Activated CD4-positive, alpha-beta T cell treated with anti-CD3 and anti-CD28 coated beads for 4 hours (primary cell): ENCODE data around the gene HECW1.
A peak's percentile ranks its signal among the peaks of the same experiment; 100 is the strongest.
"Not testable (repeated sequence)": the region's sequence is repeated elsewhere in the genome, so short reads cannot be mapped to it uniquely, and the experiment has no call there.

Experiments
- DNase-seq, 2 donors: peaks; one replicate each; pipeline ENCODE4 v3.0.0-alpha.2; 2020

The HECW1 gene

GRCh38 chr7:43557831-43558495 lies 445.5 kb downstream of the HECW1 start:
- DNase-seq = no peak

GRCh38 chr7:43559171-43559945 lies 446.9 kb downstream of the HECW1 start:
- DNase-seq = no peak

DNA sequence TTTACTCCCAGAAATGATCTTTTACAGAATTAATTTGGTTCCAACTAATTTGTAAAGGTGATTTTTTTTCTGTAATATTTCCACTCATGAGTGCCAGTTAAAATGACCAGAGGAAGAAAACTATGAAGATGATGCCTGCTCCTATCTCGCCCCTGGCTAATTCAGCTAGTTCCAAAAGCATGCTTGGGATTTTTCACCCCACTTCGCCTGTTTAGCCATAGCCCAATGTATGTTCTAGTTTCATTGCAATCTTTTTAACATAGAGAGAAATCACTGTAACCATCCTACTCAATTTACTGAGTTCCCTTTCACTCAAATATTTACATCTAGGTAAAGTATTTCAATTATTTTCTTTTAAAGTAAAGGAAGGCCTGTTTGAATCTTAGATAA lies 447.5 kb downstream of the HECW1 start:
- DNase-seq = no peak

DNA sequence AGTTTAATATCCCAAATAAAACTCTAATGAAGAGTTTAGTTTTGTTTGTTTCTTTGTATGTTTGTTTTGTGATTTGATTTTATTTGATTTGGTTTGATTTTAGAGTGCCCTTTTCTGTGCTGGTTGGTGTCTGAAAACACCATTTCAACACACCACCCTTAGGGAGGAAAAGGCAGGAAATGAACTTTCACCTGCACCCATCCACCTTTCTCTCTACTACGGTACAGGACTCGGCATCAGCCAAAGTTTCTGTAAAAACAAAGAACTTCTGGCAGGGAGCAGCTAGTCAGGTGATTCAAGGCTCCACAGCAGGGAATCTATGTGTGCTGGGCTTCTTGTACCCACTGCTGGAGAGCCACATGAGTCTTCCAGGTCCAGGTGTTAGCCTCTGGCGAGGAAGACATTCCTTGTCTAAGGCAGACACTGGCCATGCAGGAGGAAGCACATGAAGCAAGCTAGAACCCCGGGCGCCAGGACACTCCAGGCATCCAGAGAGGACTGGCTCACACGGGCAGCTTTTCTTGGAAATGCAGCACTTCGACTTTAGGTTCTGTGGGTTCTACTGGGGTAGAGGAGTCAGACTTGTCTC lies 448.4 kb downstream of the HECW1 start:
- no peak for DNase-seq

DNA sequence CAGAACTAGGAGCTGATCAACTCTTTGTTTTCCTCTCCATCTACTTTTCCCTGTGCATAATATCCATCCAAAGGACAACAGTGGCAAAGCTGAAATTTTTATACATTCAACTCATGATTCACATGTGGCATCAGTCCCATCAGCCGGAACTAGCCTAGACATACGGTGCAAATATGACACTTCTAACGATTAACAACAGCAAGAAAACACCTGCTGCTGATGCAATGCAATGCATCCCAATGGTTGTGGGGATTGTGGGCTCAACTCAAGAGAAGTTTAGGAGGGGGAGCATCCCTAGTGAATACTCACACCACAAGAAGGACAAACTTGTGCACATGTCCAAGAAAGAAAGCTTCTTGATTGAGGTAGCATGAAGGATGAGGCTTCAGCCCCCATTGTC lies 449.9 kb downstream of the HECW1 start:
- no peak for DNase-seq

- no peak for DNase-seq
These were observed 453.3 kb downstream of the HECW1 start for GRCh38 chr7:43565786-43566185.

DNA sequence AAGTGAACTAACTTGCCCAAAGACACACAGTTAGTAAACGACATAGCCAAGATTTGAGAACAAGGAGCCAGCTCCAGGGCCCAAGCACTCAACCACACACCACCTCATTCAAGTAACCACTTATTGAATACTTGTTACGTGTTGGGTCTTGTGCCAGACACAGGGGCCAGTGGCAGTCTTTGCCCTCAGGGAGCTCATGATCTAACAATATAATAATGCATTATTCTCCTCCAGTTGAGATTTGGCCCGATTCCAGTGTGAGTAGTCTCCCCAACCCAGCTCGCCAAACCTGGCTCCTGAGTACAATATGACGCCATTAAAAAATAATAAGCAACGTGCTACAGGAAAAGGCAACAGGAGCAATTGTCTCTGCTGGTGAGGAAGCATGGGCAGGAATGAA lies 456.1 kb downstream of the HECW1 start:
- DNase-seq = no peak

GRCh38 chr7:43569424-43569823 lies 457.0 kb downstream of the HECW1 start:
- DNase-seq = no peak

DNA sequence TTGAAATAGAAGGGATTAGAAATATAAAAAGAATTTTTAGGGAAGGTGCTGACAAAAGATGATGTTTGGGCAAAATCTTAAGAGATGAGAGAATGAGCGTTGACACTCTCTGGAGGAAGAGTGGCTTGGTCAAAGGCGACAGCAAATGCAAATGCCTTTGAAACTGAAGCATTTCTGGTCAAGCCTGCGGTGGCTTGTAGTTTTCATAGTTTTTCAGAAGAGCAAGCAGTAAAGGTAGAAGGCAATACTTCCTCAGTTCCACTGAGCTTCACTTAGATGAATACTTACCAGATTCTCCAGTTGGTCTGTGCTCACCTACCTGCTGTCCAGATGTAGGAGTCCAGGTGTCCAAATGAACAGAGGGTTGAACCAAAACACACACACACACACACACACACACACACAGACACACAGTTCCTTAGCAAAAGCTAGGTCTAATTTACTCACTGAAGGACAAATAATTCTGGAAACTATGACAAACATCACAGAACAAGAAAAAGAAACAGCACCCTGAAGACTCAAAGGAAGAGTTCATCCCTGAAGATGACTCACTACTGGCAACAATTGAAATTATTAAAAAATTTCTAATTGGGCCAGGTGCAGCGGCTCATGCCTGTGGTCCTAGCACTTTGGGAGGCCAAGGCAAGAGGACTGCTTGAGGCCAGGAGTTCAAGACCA lies 458.4 kb downstream of the HECW1 start:
- DNase-seq = no peak

GRCh38 chr7:43572516-43573049 lies 460.1 kb downstream of the HECW1 start:
- DNase-seq = peak in 1 of 2 donors; percentile 21

DNA sequence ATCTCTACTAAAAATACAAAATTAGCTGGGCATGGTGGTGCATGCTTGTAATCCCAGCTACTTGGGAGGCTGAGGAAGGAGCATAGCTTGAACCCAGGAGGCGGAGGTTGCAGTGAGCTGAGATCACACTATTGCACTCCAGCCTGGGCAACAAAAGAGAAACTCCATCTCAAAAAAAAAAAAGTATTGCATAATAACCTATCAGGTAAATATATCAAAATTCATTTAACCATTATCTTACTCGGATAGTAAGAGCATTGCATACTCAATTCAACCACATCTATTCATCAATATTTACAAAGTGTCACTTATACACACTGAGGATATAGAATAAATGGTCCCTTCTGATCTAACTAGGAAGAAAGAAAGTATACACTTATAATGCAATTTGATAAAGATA lies 461.4 kb downstream of the HECW1 start:
- not testable (repeated sequence) for DNase-seq

DNA sequence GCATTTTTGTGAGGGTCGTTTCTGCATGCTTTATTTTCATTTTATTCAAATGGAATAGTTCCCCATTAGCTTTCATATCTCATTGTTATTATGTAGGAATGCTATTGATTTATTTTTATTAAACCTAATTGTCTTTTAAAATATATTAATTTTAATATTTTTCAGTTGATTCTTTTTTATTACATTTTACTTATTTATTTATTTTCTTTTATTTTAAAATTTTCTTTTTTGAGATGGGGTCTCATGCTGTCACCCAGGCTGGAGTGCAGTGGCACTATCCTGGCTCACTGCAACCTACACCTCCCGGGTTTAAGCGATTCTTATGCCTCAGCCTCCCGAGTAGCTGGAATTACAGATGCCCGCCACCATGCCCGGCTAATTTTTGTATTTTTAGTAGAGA lies 463.1 kb downstream of the HECW1 start:
- no peak for DNase-seq

DNA sequence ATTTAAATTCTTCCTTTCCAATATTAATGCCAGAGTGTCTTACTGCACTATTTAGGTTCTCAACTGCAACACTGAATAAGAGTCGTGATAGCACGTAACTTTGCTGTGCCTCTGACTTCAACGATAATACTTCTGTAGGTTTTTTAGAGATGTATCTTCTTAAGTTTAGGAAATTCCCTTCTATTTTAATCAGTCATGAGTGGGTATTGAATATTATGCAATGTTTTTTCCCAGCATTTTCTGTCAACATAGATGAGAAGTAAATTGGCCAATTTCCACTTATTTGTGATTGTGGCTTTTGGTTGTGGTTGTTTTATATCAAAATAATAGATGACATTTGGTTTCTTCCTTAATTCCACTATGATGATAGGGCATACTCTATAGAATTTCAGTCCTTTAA lies 463.8 kb downstream of the HECW1 start:
- DNase-seq = no peak

DNA sequence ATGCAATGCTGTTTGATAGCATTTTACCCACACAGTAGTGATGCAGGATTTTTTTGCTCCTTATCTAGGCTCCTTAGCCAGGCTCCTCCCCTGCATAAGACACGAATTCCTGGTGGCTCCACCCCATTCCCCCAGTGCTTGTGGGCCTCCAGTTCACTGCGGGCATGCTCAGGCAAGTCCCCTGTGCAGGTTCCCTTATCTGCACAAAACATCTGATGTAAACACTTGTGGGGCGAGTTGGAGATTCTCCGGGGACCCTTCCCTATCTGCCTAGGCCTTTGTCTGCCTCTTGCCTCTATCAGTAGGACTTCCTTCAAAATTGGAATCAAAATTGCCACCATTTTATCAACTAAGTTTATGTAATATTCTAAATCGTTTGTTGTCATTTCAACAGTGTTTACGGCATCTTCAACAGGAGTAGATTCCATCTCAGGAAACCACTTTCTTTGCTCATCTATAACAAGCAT lies 465.1 kb downstream of the HECW1 start:
- no peak for DNase-seq

DNA sequence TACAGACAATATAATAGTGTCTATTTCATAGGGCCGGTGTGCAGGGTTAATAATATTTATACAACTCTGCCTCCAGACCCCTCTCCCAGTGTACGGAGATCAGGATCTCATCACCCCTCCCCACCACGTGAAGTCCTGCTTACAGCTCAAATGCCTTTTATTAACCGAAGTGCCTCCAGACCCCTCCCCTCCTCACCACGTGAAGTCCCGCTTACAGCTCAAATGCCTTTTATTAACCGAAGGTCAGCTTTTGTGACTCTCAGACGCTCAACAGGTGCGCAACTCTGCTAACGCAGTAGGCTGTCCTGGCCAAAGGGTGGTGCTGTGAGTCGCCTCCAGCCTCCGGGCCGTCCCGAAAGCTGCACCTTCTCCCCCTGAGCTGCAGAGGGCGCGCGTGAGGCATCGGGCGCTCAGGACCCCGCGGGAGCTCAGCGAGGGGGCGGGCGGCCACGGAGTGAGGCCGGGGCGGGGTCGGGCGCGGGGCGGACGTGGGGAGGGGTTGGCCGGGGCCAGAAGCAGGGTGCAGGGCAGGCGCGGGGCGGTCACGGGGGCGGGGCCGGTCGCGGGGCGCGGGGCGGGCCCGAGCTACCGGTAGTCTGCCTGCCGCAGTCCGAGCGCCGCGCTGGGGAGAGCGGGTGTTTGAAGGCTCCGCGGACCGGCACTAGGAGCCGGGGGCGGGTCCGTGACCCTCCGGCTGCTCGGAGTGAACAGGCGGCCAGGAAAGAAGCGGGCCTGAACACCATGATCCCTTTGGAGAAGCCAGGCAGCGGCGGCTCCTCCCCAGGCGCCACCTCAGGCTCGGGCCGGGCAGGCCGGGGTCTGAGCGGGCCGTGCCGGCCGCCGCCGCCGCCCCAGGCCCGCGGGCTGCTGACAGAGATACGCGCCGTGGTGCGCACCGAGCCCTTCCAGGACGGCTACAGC lies 470.3 kb downstream of the HECW1 start, which contains the start of gene STK17A:
STK17A (plus strand) TSS at position 606 of the 921 bp plus-strand sequence; CDS start at position 742, 136 bp downstream.
- DNase-seq = peak; percentile 93 to 95

GRCh38 chr7:43583424-43584194 lies 471.2 kb downstream of the HECW1 start:
- DNase-seq = peak; percentile 60 to 69

- peak; percentile 28 to 32 for DNase-seq
These were observed 471.7 kb downstream of the HECW1 start for GRCh38 chr7:43584195-43584586.

- DNase-seq = not testable (repeated sequence)
These were observed 472.3 kb downstream of the HECW1 start for GRCh38 chr7:43584733-43585132.

- DNase-seq = no peak
These were observed 473.1 kb downstream of the HECW1 start for GRCh38 chr7:43585562-43585961.

- no peak for DNase-seq
These were observed 473.9 kb downstream of the HECW1 start for GRCh38 chr7:43586251-43586900.
